ENCODE measurements around the gene FGFR2.

DNA sequence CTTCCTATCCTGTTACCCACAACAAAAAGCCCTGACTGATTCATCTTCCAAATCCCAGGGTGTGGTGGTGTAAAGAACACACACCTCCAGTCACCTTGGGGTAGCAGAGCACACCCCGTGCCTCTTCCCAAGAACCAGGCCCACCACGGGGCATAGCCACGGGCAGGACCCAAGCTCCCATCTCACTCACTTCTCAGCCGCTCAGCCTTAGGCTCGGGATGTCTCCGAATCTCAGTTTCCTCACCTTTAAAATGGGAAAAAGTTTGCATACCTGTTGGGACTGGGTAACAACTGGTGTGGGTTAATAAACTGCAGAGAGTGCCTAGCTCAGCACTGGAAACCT, 139.0 kb downstream of the FGFR2 start:
- TF ChIP-seq, protein P1, sequence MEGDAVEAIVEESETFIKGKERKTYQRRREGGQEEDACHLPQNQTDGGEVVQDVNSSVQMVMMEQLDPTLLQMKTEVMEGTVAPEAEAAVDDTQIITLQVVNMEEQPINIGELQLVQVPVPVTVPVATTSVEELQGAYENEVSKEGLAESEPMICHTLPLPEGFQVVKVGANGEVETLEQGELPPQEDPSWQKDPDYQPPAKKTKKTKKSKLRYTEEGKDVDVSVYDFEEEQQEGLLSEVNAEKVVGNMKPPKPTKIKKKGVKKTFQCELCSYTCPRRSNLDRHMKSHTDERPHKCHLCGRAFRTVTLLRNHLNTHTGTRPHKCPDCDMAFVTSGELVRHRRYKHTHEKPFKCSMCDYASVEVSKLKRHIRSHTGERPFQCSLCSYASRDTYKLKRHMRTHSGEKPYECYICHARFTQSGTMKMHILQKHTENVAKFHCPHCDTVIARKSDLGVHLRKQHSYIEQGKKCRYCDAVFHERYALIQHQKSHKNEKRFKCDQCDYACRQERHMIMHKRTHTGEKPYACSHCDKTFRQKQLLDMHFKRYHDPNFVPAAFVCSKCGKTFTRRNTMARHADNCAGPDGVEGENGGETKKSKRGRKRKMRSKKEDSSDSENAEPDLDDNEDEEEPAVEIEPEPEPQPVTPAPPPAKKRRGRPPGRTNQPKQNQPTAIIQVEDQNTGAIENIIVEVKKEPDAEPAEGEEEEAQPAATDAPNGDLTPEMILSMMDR (conservative IDR thresholded peaks at IDR 0.05; ENCODE audit: low read length), result no peak
- TF ChIP-seq EZH2phosphoT487 (IDR thresholded peaks at IDR 0.05; ENCODE audit: borderline replicate concordance, low read depth, low read length), result no peak

Measured in OCI-LY7 (cell line).